Loucy (cell line): ENCODE data around the gene CLEC17A.

ENCODE experiments used
- CTCF ChIP-seq: fragments of 200-600 bp; sonication (generic); conservative IDR thresholded peaks from 2 replicates; pipeline ENCODE4 v1.5.1; 2014; ENCODE audit warnings: mild to moderate bottlenecking, antibody characterized with exemption, low read length
- EZH2phosphoT487 ChIP-seq: fragments of 200-600 bp; IDR thresholded peaks from 2 replicates; pipeline ENCODE4 v1.6.1; 2018; ENCODE audit warnings: antibody characterized with exemption, mild to moderate bottlenecking, moderate library complexity, borderline replicate concordance

- TF ChIP-seq CTCF (no peak), EZH2phosphoT487 (no peak)
Measured at GRCh38 chr19:14533450-14533849, 49.4 kb upstream of the CLEC17A start.
